Activated CD4-positive, alpha-beta T cell treated with anti-CD3 and anti-CD28 coated beads, Interleukin-10, Interleukin-2, amounts not matched to agents 100 ng/mL and 50 ng/mL, durations not matched to agents 16 hours and 8 hours (primary cell): Measurements from ENCODE around the gene PBX4.
A peak's percentile ranks its signal among the peaks of the same experiment; 100 is the strongest.

Source experiments
- DNase-seq: peaks from one replicate; pipeline ENCODE4 v3.0.0-alpha.2; 2020

The PBX4 gene

DNA sequence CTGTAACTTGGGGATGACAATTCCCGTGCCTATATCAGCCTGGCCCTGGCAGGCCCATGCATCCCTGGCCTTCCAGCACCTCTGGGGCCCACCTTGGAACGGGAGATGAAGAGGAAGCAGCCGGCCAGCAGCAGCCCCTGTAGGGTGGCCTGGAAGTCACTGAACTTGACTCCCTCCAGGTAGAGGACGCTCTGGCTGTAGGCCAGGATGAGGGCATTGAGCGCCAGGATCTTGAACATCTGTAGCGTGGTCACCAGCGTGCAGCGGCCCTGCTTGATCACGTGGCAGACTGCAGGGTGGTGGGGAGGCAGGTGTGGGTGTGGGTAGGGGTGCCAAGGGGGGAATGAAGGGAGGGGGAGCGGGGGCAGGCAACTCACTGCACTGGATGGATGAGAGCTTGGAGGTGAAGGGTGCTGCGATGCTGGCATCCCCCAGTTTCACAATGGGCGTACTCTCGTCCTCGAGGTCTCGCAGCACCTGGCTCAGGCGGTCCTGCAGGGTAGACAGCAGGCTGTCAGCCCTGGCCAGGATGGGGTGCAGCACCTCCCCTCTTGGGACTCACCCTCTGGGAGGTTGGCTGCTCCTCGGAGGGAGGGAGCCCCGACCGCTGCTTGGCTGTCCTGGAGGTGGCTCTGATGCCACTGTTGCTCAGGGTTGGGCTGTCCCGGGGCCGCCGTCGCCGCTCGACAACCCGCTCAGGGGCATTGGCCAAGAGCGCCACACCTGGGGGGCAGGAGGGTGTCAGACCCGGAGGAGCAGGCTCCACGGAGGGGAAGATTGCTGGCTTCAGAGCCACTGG lies 28.7 kb upstream of the PBX4 start:
- DNase-seq: no peak

DNA sequence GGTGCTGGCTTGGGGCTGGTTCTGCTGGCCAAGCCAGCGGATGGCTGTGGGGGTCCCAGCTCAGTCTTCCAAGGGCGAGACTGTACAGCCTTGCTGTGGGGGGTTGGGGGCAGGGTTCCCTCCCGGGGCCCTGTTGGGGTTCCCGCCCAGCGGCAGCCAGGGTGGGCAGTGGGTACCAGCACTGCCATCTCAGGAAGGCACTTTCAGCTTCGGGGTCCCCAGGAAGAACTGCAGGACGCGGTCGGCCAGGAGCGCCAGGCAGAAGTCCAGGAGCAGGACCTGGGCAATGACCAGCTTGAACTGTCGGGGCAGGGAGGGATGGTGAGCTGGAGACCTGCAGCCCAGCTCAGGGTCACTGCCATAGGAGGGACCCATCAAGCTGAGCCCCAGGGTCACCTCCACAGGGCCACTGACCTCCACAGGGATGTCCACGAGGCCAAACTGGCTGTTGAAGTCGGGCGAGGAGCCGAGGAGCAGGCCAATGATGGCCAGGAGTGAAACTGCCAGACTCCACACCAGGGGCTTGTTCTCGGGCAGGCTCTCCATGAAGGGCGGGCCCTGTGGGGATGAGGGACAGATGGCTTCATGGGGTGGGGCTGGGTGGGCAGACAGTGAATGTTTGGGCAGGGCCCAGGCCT lies 26.9 kb upstream of the PBX4 start:
- DNase-seq: no peak

DNA sequence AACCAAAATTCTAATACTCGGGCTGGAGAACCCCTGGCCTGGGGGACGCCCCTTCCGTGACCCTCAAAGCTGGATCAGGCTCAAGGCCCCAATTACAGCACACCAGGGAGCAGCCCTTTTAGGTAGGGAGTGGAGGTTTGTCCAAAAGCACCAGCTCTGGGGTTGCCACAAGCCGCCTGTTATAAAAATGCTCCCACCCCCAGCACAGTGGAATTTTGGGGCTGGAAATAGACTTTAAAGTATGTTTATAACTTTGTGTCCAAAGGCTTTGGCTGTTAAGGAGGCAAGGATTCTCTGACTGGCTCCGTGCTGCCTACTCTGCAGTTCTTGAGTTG lies 25.5 kb upstream of the PBX4 start:
- no peak for DNase-seq

DNA sequence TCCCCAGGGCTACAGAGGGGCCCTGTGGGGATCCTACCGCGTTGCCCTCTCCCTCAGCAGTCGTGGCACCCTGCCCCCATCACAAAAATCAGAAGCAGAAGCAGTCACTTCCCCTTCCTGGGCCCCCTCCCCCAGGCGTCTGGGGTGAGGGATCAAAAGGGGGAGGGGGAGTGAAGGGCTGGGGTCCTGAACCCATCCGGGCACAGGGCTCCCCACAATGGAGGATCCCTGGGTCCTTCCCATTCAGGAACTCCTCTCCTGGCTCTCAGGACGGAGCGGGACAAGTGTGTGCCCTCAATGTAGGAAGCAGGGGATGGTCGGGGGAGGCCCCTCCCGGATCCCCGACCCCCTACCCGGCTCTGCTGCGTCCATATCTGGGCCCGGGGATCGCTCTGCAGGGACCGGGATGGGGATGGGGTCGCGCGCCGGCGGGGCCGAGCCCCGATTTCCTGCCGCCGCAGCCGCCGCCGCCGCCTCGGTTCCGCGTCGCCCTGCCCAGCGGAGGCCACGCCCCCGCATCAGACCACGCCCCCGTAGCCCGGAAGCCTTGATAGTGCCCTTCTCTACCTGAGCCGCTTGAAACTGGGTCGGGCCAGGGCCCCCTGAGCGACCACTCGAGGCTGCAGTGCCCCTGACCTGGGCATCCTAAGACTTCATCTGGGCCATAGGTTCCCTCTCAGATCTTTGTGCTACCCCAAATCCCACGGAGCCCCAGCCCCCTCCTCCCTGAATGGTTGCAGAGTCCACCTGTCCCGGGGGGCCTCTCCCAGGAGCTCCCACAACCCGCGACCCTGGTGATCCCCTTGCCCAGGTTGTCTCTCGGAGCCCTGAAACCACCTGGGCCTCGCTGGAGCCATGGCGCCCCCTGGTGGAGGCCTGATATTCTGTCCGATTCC lies 24.9 kb upstream of the PBX4 start, which contains the start of gene GMIP:
TSS of gene GMIP (minus strand) at position 500 of the 896 bp plus-strand sequence. CDS start at position 372, 128 bp downstream.
- DNase-seq: peak; percentile 90

DNA sequence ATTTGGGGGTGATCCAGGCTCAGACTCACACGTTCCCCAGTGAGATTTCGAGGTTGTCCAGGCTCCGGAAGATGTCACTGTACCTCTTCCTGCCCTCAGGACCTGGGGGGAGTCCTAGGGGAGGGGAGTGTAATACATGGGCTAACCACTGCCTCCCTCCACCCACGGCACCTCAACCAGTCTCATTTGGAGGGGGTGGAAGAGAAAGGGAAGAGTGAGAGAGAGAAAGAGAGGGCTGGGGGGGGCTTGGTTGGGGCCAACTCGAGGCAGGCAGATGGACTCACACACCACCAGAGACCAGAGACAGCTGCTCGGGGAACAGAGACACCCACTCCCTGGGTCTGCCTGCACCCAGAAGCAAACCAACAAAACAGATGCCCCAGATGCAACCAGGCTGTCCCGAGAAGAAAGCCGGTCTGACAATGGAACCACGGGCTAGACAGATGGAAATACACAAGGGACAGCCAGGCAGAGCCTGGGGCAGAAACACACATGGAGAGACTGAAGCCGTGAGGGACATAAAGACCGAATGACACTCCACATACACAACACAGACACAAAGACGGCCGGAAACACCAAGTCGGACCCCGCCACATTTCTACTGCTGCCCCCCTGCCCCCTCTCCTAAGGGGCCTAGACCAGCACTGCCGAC lies 24.1 kb upstream of the PBX4 start:
- DNase-seq: peak; percentile 61

DNA sequence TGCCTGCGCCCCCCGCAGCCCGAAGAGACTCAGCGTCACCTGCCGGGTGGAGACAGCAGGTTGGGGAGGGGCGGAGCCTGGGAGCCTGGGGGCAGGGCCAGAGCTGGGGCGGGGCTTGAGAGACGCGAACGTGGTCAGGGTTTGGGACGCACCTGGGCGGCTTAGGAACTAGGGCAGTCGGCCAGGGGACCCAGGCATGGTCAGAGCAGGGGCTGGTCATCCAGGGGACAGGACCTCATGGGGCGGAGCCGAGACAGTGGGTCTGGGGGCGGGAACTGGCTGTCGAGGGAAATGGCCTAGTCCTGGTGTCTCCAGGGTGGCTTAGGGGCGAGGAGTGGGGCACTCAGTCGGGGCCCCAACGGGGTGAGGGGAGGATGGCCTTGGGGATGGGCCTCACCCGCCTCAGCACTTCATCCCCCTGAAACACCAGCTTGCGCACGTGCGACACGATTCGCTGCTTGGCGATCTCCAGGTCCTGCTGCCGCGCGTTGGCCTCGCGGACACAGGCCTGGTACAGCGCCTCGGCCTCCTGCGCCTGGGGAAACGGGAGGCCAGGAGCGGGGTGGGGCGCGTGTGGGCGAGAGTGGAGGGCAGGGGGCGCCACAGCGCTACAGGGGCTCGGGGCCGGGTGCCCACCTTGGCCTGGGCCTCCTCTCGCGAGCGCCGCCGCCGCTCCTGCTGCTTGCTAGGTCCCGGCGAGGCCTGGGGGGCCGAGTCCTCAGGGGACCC lies 19.2 kb upstream of the PBX4 start:
- no peak for DNase-seq

DNA sequence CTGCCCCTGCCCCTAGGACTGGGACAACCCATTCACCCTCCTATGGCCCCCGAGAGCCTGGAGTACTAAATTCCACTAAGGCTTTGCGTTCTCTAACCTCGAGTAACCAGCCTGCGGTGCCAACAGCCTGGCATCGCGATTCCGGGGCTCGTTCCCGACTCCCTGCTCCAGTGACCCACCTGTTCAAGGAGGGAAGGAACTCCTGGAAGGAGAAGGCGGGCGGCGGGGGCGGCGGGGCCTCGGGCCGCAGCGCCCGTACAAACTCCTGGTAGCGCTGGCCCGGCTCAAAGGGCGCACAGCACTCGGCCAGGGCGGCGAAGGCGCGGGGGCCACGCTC lies 18.7 kb upstream of the PBX4 start:
- DNase-seq: no peak

DNA sequence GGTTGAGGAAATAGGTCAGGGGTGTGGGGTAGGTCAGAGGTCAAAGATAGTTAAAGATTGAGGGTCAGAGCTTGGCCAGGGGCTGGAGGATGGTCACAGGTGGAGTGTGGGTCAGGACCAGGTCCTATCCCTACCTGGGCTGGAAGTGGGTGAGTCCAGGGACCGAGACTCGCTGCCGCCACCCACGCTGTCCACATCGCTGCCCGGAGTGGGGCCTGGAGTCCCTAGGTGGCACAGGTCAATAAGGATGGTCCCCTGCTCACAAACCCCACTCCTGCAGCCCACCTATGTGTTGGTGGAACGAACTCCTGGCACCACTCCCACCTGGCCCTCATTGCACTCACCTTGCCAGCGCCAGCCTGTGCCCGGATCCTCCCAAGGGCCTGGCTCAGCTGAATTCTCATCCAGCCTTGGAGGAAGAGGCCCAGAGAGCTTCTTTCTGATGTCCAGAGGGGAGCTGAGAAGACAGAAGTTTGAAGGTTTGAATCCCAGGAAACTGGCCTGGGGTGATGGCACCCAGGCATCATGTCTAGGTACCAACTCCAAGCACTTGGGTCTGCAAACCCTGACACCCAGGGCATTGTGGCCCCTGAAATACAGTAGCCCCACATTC lies 18.2 kb upstream of the PBX4 start:
- DNase-seq: no peak

DNA sequence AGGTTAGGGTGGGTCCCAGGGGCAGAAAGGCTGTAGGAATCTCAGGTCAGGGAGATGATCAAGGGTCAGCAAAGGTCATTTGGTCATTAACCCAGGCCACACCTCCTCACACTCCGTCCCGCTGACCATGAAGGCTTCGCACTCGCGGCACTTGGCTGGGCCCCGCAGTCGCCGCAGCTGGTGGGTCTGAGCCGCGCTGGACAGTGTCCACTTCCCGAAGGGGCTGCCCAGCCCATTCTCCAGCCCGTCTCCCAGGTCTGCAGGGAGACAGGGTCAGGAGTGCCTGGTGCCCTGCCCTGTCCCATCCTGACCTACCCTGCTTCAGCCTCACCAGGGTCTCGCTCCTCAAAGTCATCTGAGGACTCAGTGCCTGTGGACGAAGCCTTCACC lies 16.8 kb upstream of the PBX4 start:
- no peak for DNase-seq

DNA sequence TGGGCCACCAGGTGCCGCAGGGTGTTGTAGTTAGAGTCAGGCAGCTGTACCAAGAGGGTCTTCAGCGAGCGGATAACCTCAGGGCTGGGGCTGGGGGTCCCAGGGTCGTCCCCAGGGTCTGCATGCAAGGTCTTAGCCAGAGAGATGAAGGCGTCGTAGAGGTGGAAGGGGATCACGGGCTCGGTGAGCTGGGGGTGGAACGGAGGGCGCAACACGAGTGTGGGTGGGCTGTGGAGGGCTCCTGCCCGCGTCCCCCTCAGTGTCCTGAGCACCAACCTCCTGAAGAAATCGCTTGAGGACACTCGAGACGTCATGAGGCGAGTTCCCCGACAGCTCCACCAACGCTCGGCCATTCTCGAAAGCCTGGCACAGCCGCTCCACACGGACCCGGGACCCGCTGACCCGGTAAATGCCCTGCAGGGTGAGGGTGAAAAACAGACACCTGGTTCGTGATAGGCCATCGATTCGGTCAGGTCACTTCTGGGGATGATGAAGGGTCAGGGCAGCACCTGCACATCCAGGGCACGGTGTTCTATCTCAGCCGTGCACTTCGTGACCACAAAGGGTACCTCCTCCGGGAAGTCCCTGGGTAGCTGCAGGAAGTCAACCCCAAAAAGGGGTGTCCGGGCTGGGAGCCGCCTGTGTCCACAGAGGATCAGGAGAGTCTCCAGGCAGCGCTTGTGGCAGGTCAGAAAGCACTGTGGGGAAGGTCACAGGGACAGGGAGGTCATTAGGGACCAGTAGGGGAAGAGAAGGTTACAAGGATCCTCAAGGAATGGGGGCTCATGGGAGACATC lies 16.2 kb upstream of the PBX4 start:
- no peak for DNase-seq

DNA sequence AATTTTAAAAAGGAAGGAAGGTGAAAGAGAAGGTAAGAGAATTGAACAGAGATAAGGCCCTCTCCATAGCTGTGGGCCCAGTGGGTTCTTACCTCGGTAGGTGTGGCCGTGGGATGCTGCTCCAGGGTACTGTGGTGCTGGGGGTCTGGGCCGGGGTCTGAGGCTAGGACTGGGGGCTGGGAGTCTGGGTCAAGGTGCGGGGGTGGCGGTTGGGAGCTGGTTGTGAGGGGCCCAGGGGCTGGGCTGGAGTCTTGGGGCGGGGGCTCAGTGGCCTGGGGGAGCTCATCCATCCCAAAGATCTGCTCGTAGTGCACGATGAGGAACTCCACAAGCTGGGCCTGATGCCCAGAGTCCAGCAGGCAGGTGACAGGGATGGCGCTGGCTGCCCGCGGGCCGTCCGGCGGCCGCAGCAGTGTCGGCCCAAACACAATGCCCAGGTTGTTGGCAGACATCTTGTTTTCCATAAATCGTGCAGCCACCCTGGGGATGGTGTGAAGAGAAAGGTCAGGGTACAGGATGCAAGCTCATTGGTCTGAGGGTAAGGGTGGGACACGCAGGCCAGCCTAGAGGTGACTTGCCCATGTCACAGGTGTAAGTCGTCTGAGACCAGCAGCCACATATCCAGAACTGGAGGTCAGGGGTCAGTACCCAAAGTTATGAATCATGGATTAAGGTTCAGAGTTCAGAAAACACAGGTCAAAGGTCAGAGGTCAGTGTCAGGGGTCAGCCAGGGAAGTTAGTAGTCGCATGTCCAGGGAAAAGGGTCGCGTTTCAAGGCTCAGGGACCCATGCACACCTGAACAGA lies 15.4 kb upstream of the PBX4 start:
- DNase-seq: no peak

DNA sequence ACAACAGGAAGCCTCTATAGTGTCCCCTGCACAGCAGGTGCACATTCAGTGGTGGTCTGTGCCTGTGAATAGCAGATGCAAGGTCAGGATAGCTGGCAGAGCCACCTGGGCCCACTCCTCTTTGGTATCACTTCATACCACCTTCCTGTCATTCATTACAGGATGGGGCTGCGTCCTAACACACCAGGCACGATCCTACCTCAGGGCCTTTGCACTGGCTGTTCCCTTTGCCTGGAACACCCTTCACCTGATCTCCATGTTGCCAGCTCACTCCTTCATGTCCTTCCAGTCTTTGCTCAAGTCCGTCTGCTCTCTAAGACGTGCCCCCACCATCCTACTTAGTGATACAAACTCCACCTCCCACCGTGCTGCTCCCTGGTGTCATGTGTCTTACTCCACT lies 14.2 kb upstream of the PBX4 start:
- DNase-seq: no peak

DNA sequence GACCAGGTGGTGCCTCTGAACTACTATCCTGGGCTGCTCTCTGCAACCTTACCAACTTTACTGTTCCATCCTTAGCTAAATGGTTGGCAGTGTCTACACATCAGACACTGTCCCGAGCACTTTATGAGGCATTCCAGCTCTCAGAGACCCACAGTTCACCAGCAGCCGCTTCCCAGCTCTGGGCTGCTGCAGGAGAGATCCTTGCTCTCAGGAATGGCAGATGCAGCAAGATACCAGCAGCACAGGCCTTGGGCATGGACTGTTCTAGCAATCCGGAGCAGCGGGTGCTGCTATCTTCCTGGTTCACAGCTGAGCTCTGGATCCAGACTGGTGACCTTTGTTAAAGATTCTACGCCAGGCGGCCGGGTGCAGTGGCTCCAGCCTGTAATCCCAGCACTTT lies 12.9 kb upstream of the PBX4 start:
- no peak for DNase-seq

DNA sequence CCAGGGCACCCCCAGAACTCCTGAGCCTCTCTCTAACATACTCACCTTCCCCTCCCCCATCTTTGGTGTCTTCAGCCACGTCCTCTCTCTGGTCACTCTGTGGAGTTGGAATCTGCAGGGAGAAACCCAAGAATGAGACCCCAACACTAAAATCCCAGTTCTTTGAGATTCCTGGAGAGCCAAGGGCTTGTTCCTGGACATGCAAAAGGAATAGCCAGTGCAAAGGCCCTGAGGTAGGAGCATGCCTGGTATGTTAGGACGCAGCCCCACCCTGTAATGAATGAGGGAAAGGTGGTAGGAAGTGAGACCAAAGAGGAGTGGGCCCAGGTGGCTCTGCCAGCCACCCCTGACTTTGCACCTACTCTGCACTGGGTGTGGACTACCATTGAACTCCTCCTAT lies 11.9 kb upstream of the PBX4 start:
- DNase-seq: no peak

DNA sequence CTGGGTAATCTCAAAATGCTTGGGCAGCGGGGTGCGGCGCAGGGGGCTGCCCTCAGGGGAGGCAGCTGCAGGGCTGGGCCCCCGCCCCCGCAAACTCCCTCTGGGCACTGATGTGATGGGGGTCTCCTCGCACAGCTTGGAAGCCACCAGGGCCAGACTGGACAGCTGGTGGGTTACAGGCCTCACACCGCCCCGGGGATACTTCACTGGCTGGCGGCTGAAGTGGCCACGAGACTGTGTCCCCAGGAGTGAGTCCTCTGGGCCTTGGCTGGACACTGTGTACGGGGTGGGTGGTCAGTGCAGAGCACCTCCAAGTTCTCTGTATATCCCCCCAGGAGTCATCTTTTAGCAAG lies 11.6 kb upstream of the PBX4 start:
- DNase-seq: no peak

DNA sequence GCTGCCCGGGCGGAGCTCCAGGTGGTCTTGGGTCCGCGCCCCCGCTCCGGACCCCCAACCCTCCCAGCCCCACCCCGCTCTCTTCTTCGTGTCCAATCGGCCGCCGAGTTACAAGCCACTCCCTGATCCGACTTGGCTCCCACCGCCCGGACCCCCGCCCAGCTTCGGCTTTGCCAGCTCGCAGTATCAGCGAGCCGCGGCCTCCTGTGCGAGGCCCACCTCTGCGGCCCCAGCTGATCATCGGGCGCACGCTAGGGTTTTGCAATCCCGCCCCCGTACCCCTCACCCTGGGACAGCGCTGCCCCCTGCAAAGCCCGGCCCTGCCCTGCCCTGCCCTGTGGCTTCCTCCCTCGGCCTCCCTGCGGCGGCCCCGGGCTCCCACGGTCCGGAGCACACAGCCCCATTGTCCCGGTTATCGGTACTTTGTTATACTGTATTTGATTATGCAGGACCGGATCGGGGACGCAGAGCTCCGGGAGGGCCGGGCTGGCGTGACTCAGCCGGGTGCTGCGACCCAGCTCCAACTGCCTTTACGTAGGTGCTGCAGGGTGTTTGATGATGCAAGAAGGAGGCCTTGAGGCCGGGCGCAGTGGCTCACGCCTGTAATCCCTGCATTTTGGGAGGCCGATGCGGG lies 10.1 kb upstream of the PBX4 start:
- DNase-seq: peak; percentile 35

DNA sequence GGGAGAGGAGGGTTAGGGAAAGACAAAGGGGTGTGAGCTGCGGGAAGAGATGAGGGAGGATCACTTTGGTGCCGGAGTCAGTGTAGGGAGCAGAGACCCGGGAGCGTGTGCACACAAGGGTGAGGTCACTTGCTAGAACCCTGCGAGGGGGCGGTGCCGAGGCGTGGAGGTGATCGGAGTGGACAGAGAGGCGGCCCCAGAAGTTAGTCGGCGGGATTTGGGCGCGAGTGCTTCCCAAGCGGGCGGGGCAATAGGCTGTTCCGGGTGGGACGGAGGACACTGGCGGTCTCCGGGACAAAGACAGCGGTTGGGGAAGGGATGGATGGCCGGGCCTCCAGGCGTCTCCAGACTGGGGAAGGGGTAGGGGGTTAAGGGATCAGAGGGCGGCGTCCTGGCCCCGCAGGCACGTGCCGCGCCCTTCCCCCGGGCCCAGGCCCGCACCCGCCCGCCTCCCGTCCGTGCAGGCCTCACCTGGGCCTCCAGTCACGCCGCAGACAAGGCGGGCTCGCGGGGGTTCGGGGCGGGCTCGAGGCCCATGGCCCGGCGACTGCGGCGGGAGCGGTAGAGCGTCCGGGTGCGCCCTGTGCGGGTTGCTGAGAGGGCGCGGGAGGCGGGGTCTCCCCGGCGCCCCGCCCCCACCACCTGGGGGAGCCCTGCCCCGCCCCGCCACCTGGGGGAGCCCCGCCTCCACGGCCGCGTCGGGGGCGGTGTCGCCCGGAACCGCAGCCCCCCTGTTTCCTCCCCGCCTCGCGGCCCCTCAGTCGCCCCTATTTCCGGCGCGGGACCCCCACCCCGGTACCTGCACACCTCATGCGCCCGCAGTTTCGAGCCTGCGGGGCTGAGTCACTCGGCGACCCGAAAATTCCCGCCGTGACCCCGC lies 9.4 kb upstream of the PBX4 start, which contains the start of gene LPAR2:
TSS of gene LPAR2 (minus strand) at position 600 of the 880 bp plus-strand sequence. CDS start 945 bp downstream, outside the sequence.
- DNase-seq: peak; percentile 68
